Measurements from ENCODE around the gene ENDOU. TPM values are rescaled to one million over a fixed set of nuclear protein-coding genes. Genes with fewer than 3 reads are reported as not detected.

ENDOU gene
- total and polyA plus RNA-seq, 4 donors: 0.07 to 0.45 (median 0.31) TPM; not detected in 1

- 73 to 85% methylated on average over 2 of the region's 2 CpGs for WGBS, 2 donors
- DNase-seq (no peak), ATAC-seq (ENCODE audit: insufficient read depth, low FRiP score) (no peak)
- Histone ChIP-seq H3K4me1 (ENCODE audit: control insufficient read depth in 5 of 5, insufficient read depth in 5 of 5, low read length in 5 of 5) (peaks cover 0 to 5% (median 0%) of the 10 kb centered on the region in 5 donors), H3K27me3 (ENCODE audit: control insufficient read depth in 3 of 3, insufficient read depth in 3 of 3, low read length in 2 of 3) (peaks cover 0 to 6% (median 0%) of the 10 kb centered on the region in 3 donors), H3K36me3 (ENCODE audit: control insufficient read depth in 4 of 4, insufficient read depth in 4 of 4, low read length in 4 of 4) (no peaks in the 10 kb centered on the region), H3K4me3 (no peak overlapping the region), H3K9ac (ENCODE audit: insufficient read depth in 1 of 2, low read length in 2 of 2) (no peak overlapping the region), H3K27ac (ENCODE audit: low read depth in 1 of 2, low read length in 1 of 2) (no peak overlapping the region), H3K9me3 (ENCODE audit: control insufficient read depth in 4 of 4, insufficient read depth in 3 of 4, low read length in 3 of 4) (no peaks in the 10 kb centered on the region)
- TF ChIP-seq CTCF (IDR thresholded peaks at IDR 0.05; ENCODE audit: control extremely low read depth, extremely low read depth): no peak
These were observed 43.1 kb upstream of the ENDOU start for GRCh38 chr12:47768323-47768811.

GRCh38 chr12:47767216-47767724 is 42.0 kb upstream of the ENDOU start:
- WGBS, 2 donors: 54 to 58% methylated on average over 4 of the region's 4 CpGs
- no peak overlapping the region for H3K4me3 ChIP-seq
- peaks cover 0 to 2% (median 0%) of the 10 kb centered on the region in 3 donors for H3K27me3 ChIP-seq (ENCODE audit: control insufficient read depth in 3 of 3, insufficient read depth in 3 of 3, low read length in 2 of 3)
- peaks cover 0 to 5% (median 0%) of the 10 kb centered on the region in 5 donors for H3K4me1 ChIP-seq (ENCODE audit: control insufficient read depth in 5 of 5, insufficient read depth in 5 of 5, low read length in 5 of 5)
- peak; percentile 67 for TF ChIP-seq CTCF (IDR thresholded peaks at IDR 0.05; ENCODE audit: control extremely low read depth, extremely low read depth)
- no peak overlapping the region for H3K9ac ChIP-seq (ENCODE audit: insufficient read depth in 1 of 2, low read length in 2 of 2)
- ATAC-seq (ENCODE audit: insufficient read depth, low FRiP score) (no peak), DNase-seq (peak in 2 of 3 donors; percentile 47 to 50)
- no peaks in the 10 kb centered on the region for H3K36me3 ChIP-seq (ENCODE audit: control insufficient read depth in 4 of 4, insufficient read depth in 4 of 4, low read length in 4 of 4)
- H3K27ac ChIP-seq (ENCODE audit: low read depth in 1 of 2, low read length in 1 of 2): no peak overlapping the region
- H3K9me3 ChIP-seq (ENCODE audit: control insufficient read depth in 4 of 4, insufficient read depth in 3 of 4, low read length in 3 of 4): no peaks in the 10 kb centered on the region

GRCh38 chr12:47766502-47767215 is 41.4 kb upstream of the ENDOU start:
- 61 to 64% methylated on average over 5 of the region's 5 CpGs for WGBS, 2 donors
- Histone ChIP-seq H3K27ac (ENCODE audit: low read depth in 1 of 2, low read length in 1 of 2) (no peak overlapping the region), H3K9ac (ENCODE audit: insufficient read depth in 1 of 2, low read length in 2 of 2) (no peak overlapping the region), H3K36me3 (ENCODE audit: control insufficient read depth in 4 of 4, insufficient read depth in 4 of 4, low read length in 4 of 4) (no peaks in the 10 kb centered on the region), H3K27me3 (ENCODE audit: control insufficient read depth in 3 of 3, insufficient read depth in 3 of 3, low read length in 2 of 3) (no peaks in the 10 kb centered on the region), H3K4me3 (no peak overlapping the region), H3K4me1 (ENCODE audit: control insufficient read depth in 5 of 5, insufficient read depth in 5 of 5, low read length in 5 of 5) (peaks cover 0 to 5% (median 0%) of the 10 kb centered on the region in 5 donors), H3K9me3 (ENCODE audit: control insufficient read depth in 4 of 4, insufficient read depth in 3 of 4, low read length in 3 of 4) (no peaks in the 10 kb centered on the region)
- DNase-seq (no peak), ATAC-seq (ENCODE audit: insufficient read depth, low FRiP score) (no peak)
- no peak for TF ChIP-seq CTCF (IDR thresholded peaks at IDR 0.05; ENCODE audit: control extremely low read depth, extremely low read depth)

All from lung (tissue), 12 donors.